ENCODE data around the gene SH2B3.

GRCh38 chr12:111398530-111398929 is 7.2 kb upstream of the SH2B3 start:
- no peak for TF ChIP-seq CTCF (IDR thresholded peaks at IDR 0.05; ENCODE audit: insufficient read depth, low read length, poor library complexity, severe bottlenecking)
- no peak for TF ChIP-seq EZH2phosphoT487 (conservative IDR thresholded peaks at IDR 0.05; ENCODE audit: low read length)

Measured in SU-DHL-6 (cell line).